Ovary (tissue), 9 donors: ENCODE results near the gene SAMD8. TPM values are rescaled to one million over a fixed set of nuclear protein-coding genes. Genes with fewer than 3 reads are reported as not detected.

Source experiments
- DNase-seq, 5 donors: peaks; one replicate each; pipeline ENCODE4 v3.0.0-alpha.2; 2019 to 2020
- H3K27ac ChIP-seq, 2 donors: fragments of 200-600 bp; one replicate each; pipeline versions ENCODE4 v1.5.1 to v1.8.0; 2019 to 2022
- H3K27me3 ChIP-seq: fragments of 200-600 bp; one replicate; pipeline ENCODE4 v1.8.0; 2022
- H3K36me3 ChIP-seq: fragments of 200-600 bp; sonication (generic); one replicate; pipeline ENCODE4 v1.5.1; 2019
- H3K4me1 ChIP-seq: one replicate; pipeline ENCODE4 v1.8.1; 2013; ENCODE audit warnings: mild to moderate bottlenecking, moderate library complexity; ENCODE audit not compliant: insufficient read depth
- H3K4me3 ChIP-seq: fragments of 200-600 bp; sonication (generic); one replicate; pipeline ENCODE4 v1.5.1; 2017
- H3K9me3 ChIP-seq, 2 donors: fragments of 200-600 bp in 1 of 2; sonication (generic) in 1 of 2; one replicate each; pipeline versions ENCODE4 v1.5.1 to v1.8.1; 2013 to 2019; ENCODE audit warnings: mild to moderate bottlenecking in 1 of 2, moderate library complexity in 1 of 2
- EP300 ChIP-seq: sonication (generic); formaldehyde crosslinking; IDR thresholded peaks from one replicate; pipeline ENCODE4 v1.6.1; 2017; ENCODE audit warnings: antibody characterized with exemption
- POLR2A ChIP-seq: fragments of 450-650 bp; IDR thresholded peaks from one replicate; pipeline ENCODE4 v1.6.1; 2017; ENCODE audit warnings: antibody characterized with exemption, mild to moderate bottlenecking, moderate library complexity
- WGBS, 3 donors: extraction: QIAGEN DNeasy Blood & Tissue Kit in 1 of 3; methylation state at CpG; one replicate each; pipeline versions ENCODE4 v1.1.5 to v1.1.7; 2013 to 2017; 5-methylcytosine and 5-hydroxymethylcytosine counted together
- intact Hi-C, 4 donors: fragments of 100-400 bp; cut with DNase I; formaldehyde crosslinking; loops; one replicate each; pipeline versions ENCODE4 v1.11.0 to v1.15.1; 2022 to 2023
- polyA plus RNA-seq, 2 donors: library from polyadenylated mRNA; stranded (reverse); fragments of 200-250 nt in 1 of 2; fragments of 350-450 nt in 1 of 2; fragmentation: Illumina TruSeq in 1 of 2; extraction: RNeasy Lipid Tissue Mini Kit (QIAGEN cat#74804) in 1 of 2; gene quantifications; one replicate each; pipeline ENCODE4 v1.2.3, GENCODE V29; 2013 to 2014
- total RNA-seq, 7 donors: library from RNA; depleted of rRNA in 2 of 7; stranded (reverse); fragments of >200 nt in 2 of 7; fragmentation: NEBNext Ultra II Directional in 3 of 7; extraction: Animal tissue kit (Norgen Biotek cat#: 25700) in 3 of 7; gene quantifications; one replicate each; pipeline versions ENCODE4 v1.1.0 to v1.2.4, GENCODE V29; 2016 to 2023
- TF ChIP-seq, protein P1 (sequence below), 3 donors: fragments of 450-650 bp in 2 of 3; fragments of 200-600 bp in 1 of 3; IDR thresholded peaks; one replicate each; pipeline versions ENCODE4 v1.5.1 to v1.8.0; 2016 to 2022; ENCODE audit warnings: antibody characterized with exemption in 3 of 3, mild to moderate bottlenecking in 1 of 3
- donor health status: DM: no; HTN: no; CAD: no; lungs with moderate emphysema.
- donor health status: DM: no; HTN: no; CAD: no.
- donor health status: Bipolar disorder and iron deficiency.
- donor health status: DM: yes; HTN: yes; CAD: no.
- donor health status: DM: no; HTN: no; CAD: no.
- donor health status: DM: yes; HTN: yes; CAD: no.

SAMD8 gene
- total and polyA plus RNA-seq, 9 donors, result 13.2 to 49.5 (median 32.0) TPM

DNA sequence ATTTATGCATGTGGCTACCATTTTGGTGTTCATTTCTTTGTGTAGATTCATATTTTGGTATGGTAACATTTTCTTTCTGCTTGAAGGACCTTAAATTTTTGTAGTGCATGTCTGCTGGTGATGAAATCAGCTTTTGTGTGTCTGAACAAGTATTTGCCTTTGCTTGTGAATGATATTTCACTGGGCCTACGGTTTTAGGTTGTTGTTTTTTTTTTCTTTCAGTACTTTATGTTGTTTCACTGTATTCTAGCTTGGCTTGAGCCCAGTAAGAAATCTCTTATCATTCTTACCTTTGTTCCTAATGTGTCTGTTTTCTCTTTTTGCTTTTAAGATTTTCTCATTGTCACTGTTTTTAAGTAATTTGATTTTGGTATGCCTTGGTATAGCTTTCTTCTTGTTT, 31.9 kb downstream of the SAMD8 start:
- WGBS, 3 donors, result 3 to 10% (median 7%) methylated on average over 1 of the region's 1 CpG
- intact Hi-C loops, result no loop called here
- Histone ChIP-seq H3K27me3 (no peaks in the 10 kb centered on the region), H3K36me3 (no peaks in the 10 kb centered on the region), H3K27ac (peak overlapping the region in 1 of 2 donors; percentile 23), H3K4me3 (no peak overlapping the region), H3K9me3 (no peaks in the 10 kb centered on the region), H3K4me1 (peaks cover 10% of the 10 kb centered on the region)
- TF ChIP-seq POLR2A (no peak), EP300 (no peak)
- TF ChIP-seq, protein P1, sequence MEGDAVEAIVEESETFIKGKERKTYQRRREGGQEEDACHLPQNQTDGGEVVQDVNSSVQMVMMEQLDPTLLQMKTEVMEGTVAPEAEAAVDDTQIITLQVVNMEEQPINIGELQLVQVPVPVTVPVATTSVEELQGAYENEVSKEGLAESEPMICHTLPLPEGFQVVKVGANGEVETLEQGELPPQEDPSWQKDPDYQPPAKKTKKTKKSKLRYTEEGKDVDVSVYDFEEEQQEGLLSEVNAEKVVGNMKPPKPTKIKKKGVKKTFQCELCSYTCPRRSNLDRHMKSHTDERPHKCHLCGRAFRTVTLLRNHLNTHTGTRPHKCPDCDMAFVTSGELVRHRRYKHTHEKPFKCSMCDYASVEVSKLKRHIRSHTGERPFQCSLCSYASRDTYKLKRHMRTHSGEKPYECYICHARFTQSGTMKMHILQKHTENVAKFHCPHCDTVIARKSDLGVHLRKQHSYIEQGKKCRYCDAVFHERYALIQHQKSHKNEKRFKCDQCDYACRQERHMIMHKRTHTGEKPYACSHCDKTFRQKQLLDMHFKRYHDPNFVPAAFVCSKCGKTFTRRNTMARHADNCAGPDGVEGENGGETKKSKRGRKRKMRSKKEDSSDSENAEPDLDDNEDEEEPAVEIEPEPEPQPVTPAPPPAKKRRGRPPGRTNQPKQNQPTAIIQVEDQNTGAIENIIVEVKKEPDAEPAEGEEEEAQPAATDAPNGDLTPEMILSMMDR (IDR thresholded peaks at IDR 0.05), result no peak
- no peak for DNase-seq

DNA sequence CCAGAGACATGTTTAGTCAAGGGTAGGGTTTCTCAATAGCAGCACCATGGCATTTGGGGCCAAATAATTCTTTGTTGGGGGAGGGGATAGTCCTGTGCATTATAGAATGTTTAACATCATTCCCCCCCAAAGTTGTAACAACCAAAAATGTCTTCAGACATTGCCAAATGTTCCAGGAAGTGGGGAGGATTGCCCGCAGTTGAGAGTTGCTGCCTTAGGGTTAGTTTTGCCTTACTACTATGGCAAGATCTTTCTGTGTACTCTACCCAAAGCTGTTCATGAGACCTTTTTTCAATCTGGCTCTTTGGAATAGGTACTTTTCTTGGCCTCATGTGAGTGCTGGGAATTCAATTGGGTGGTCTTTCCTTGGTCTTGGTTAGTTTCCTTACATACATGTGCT, 34.1 kb downstream of the SAMD8 start:
- Histone ChIP-seq H3K27me3 (no peaks in the 10 kb centered on the region), H3K27ac (no peak overlapping the region), H3K4me1 (peaks cover 8% of the 10 kb centered on the region), H3K36me3 (no peaks in the 10 kb centered on the region), H3K9me3 (no peaks in the 10 kb centered on the region), H3K4me3 (no peak overlapping the region)
- 94 to 96% (median 95%) methylated on average over 1 of the region's 1 CpG for WGBS, 3 donors
- intact Hi-C loops, result no loop called here
- no peak for DNase-seq
- TF ChIP-seq EP300 (no peak), POLR2A (no peak)
- TF ChIP-seq, protein P1 (IDR thresholded peaks at IDR 0.05), result no peak

DNA sequence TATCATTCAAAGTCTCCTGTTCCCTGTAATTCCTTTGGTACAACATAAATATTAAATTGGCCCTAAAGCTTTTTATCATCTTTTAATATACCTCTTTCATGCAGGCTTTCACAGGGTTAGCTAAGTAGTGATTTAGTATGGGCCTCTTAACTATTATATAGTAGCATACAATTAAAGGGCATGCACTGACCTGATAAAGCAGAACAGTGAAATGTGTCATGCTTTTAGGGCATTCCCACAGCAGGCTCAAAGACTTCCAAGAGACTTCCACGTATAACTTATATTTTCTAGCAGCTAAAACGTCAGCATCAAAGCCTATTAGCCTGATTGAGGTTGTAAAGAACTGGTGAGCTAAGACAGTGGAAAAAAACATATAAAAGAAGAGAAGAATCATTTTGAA, 35.3 kb downstream of the SAMD8 start:
- TF ChIP-seq EP300 (no peak), POLR2A (no peak)
- TF ChIP-seq, protein P1 (IDR thresholded peaks at IDR 0.05), result no peak
- Histone ChIP-seq H3K4me1 (peaks cover 8% of the 10 kb centered on the region), H3K27ac (no peak overlapping the region), H3K27me3 (no peaks in the 10 kb centered on the region), H3K36me3 (no peaks in the 10 kb centered on the region), H3K9me3 (no peaks in the 10 kb centered on the region), H3K4me3 (no peak overlapping the region)
- intact Hi-C loops, result no loop called here
- DNase-seq, result no peak
- 87 to 92% (median 90%) methylated on average over 2 of the region's 2 CpGs for WGBS, 3 donors

DNA sequence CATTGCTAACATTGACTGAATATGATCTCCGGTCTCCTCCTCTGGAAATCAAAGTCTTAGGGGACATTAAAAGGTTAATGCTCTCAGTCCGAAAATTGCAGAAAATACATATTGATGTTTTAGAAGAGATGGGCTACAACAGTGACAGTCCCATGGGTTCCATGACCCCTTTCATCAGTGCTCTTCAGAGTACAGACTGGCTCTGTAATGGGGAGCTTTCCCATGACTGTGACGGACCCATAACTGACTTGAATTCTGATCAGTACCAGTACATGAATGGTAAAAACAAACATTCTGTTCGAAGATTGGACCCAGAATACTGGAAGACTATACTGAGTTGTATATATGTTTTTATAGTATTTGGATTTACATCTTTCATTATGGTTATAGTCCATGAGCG, 39.2 kb downstream of the SAMD8 start:
- WGBS, 3 donors, result 93 to 98% (median 96%) methylated on average over 5 of the region's 5 CpGs
- TF ChIP-seq EP300, result no peak
- TF ChIP-seq POLR2A, result no peak
- TF ChIP-seq, protein P1 (IDR thresholded peaks at IDR 0.05), result no peak

More for the DNA sequence above, 39.2 kb downstream of the SAMD8 start:
- no peak for DNase-seq
- Histone ChIP-seq H3K27me3 (no peaks in the 10 kb centered on the region), H3K9me3 (no peaks in the 10 kb centered on the region), H3K4me3 (no peak overlapping the region), H3K27ac (no peak overlapping the region), H3K4me1 (peaks cover 4% of the 10 kb centered on the region), H3K36me3 (no peaks in the 10 kb centered on the region)
- intact Hi-C loops, result no loop called here
